ENCODE results near the gene PCDHA11. TPM values are rescaled to one million over a fixed set of nuclear protein-coding genes. Genes with fewer than 3 reads are reported as not detected.
"Not testable (repeated sequence)": the region's sequence is repeated elsewhere in the genome, so short reads cannot be mapped to it uniquely, and the experiment has no call there.

Gene PCDHA11
- total RNA-seq, 4 donors from 2014 or later, result 0.26 to 2.1 (median 0.63) TPM

GRCh38 chr5:140869555-140869886, 764 bp downstream of the PCDHA11 start:
- Histone ChIP-seq H3K27ac (no peak overlapping the region), H3K4me1 (no peaks in the 10 kb centered on the region), H3K9me3 (no peaks in the 10 kb centered on the region), H3K4me3 (no peak overlapping the region), H3K36me3 (no peaks in the 10 kb centered on the region), H3K27me3 (no peaks in the 10 kb centered on the region)
- no peak for TF ChIP-seq POLR2A (IDR thresholded peaks at IDR 0.05)
- no peak for TF ChIP-seq CTCF (IDR thresholded peaks at IDR 0.05)
- intact Hi-C loops (cut with DNase I; ENCODE audit: low total_unique reads), result no loop called here
- no peak for DNase-seq

GRCh38 chr5:140870221-140871201, 1.8 kb downstream of the PCDHA11 start:
- intact Hi-C loops (cut with DNase I; ENCODE audit: low total_unique reads), result no loop called here
- Histone ChIP-seq H3K4me1 (no peaks in the 10 kb centered on the region), H3K9me3 (no peaks in the 10 kb centered on the region), H3K4me3 (no peak overlapping the region), H3K27ac (no peak overlapping the region), H3K27me3 (no peaks in the 10 kb centered on the region), H3K36me3 (no peaks in the 10 kb centered on the region)
- no peak for DNase-seq
- TF ChIP-seq POLR2A (IDR thresholded peaks at IDR 0.05) (no peak), CTCF (IDR thresholded peaks at IDR 0.05) (no peak)

- no peak within 1 kb of the TSS for H3K27ac ChIP-seq
- TF ChIP-seq POLR2A (IDR thresholded peaks at IDR 0.05), result no peak
- no peak for TF ChIP-seq CTCF (IDR thresholded peaks at IDR 0.05)
- no peak within 1 kb of the TSS for H3K4me3 ChIP-seq
- H3K27me3 ChIP-seq, result no peaks in the 10 kb centered on the region
- DNase-seq, result no peak
- no peaks in the 10 kb centered on the region for H3K36me3 ChIP-seq
- intact Hi-C loops (cut with DNase I; ENCODE audit: low total_unique reads), result no loop called here
- no peaks in the 10 kb centered on the region for H3K4me1 ChIP-seq
- peaks cover 0 to 8% of the 10 kb centered on the region in 2 donors for H3K9me3 ChIP-seq
Observed at GRCh38 chr5:140875085-140876065, 6.6 kb downstream of the PCDHA11 start, which contains the start of gene PCDHA12. Gene PCDHA12, plus strand, starts transcription at chr5:140875308. Its CDS starts 165 bp downstream, at chr5:140875473.

GRCh38 chr5:140876541-140877261, 7.9 kb downstream of the PCDHA11 start:
- DNase-seq; H3K27ac ChIP-seq; H3K4me3 ChIP-seq; H3K4me1 ChIP-seq; H3K27me3 ChIP-seq; intact Hi-C loops (cut with DNase I; ENCODE audit: low total_unique reads); H3K9me3 ChIP-seq; H3K36me3 ChIP-seq: not testable (repeated sequence)

- DNase-seq, result no peak
- no peaks in the 10 kb centered on the region for H3K36me3 ChIP-seq
- no peak overlapping the region for H3K27ac ChIP-seq
- H3K27me3 ChIP-seq, result no peaks in the 10 kb centered on the region
- H3K9me3 ChIP-seq, result peaks cover 0 to 8% of the 10 kb centered on the region in 2 donors
- H3K4me1 ChIP-seq, result no peaks in the 10 kb centered on the region
- intact Hi-C loops (cut with DNase I; ENCODE audit: low total_unique reads), result no loop called here
- TF ChIP-seq CTCF (IDR thresholded peaks at IDR 0.05) (no peak), POLR2A (IDR thresholded peaks at IDR 0.05) (no peak)
- H3K4me3 ChIP-seq, result no peak overlapping the region
Observed at GRCh38 chr5:140877262-140877581, 8.5 kb downstream of the PCDHA11 start.
